B cell (primary cell): ENCODE measurements around the gene LILRB3. TPM values are rescaled to one million over a fixed set of nuclear protein-coding genes. Genes with fewer than 3 reads are reported as not detected.

Experiments
- ATAC-seq: fragments of 200-7000 bp; cut with Tn5 transposase; one replicate; pipeline ENCODE4 v1.10.0; 2021; ENCODE audit warnings: low read depth, mild to moderate bottlenecking, moderate number of reproducible peaks, moderate library complexity
- CTCF ChIA-PET: fragments of 350-600 bp; sonication (Branson Sonifier 250); formaldehyde crosslinking; loops from one replicate; lab custom pipeline; 2021; ENCODE audit warnings: antibody characterized with exemption, inconsistent platforms; lab: Charles Lee
- POLR2A ChIA-PET: fragments of 350-600 bp; sonication (Branson Sonifier 250); formaldehyde crosslinking; loops from one replicate; lab custom pipeline; 2021; ENCODE audit warnings: antibody characterized with exemption; lab: Charles Lee
- DNase-seq: peaks from one replicate; pipeline ENCODE4 v3.0.0; 2013
- H2AFZ ChIP-seq: 2 replicates; pipeline ENCODE4 v1.6.1; 2012; ENCODE audit warnings: mild to moderate bottlenecking, low read depth, low read length; ENCODE audit not compliant: insufficient read depth, poor library complexity, severe bottlenecking
- H3K27ac ChIP-seq, 2 donors: 1 replicate in 1 of 2; 2 replicates in 1 of 2; pipeline ENCODE4 v1.5.1; 2012 to 2013; ENCODE audit warnings: low read length in 2 of 2, mild to moderate bottlenecking in 2 of 2, moderate library complexity in 1 of 2
- H3K27me3 ChIP-seq, 4 experiments: fragments of 200-600 bp in 1 of 4; sonication (generic) in 1 of 4; replicated peaks in 1 of 4; 1 replicate in 2 of 4; 2 replicates in 2 of 4; pipeline versions ENCODE4 v1.6.1 to v1.7.0; 2013 to 2016; ENCODE audit warnings: low read length in 3 of 4, mild to moderate bottlenecking in 2 of 4, mixed read lengths in 1 of 4, moderate library complexity in 1 of 4; ENCODE audit not compliant: insufficient read depth in 4 of 4, control insufficient read depth in 3 of 4; ENCODE audit errors: control extremely low read depth in 1 of 4
- H3K36me3 ChIP-seq, 2 experiments: replicated peaks in 1 of 2; 1 replicate in 1 of 2; 2 replicates in 1 of 2; pipeline versions ENCODE4 v1.6.1 to v1.7.1; 2013; ENCODE audit warnings: low read length in 1 of 2; ENCODE audit not compliant: insufficient read depth in 2 of 2, control insufficient read depth in 1 of 2; ENCODE audit errors: control extremely low read depth in 1 of 2, extremely low read depth in 1 of 2
- H3K4me1 ChIP-seq, 2 donors: fragments of 200-600 bp in 1 of 2; sonication (generic) in 1 of 2; 1 replicate in 1 of 2; 2 replicates in 1 of 2; pipeline versions ENCODE4 v1.5.1 to v1.6.1; 2013 to 2017; ENCODE audit warnings: low read length in 2 of 2; ENCODE audit not compliant: control insufficient read depth in 2 of 2, insufficient read depth in 2 of 2
- H3K4me2 ChIP-seq: replicated peaks from 2 replicates; pipeline ENCODE3; 2012; ENCODE audit warnings: mild to moderate bottlenecking, low read depth, low read length; ENCODE audit not compliant: poor library complexity, severe bottlenecking
- H3K4me3 ChIP-seq, 5 experiments: fragments of 200-600 bp in 1 of 5; sonication (generic) in 1 of 5; 1 replicate in 3 of 5; 2 replicates in 2 of 5; pipeline versions ENCODE4 v1.5.1 to v1.7.0; 2011 to 2016; ENCODE audit warnings: low read length in 4 of 5, mild to moderate bottlenecking in 4 of 5, low read depth in 2 of 5, control low read depth in 1 of 5, moderate library complexity in 1 of 5; ENCODE audit not compliant: insufficient read depth in 1 of 5; ENCODE audit errors: control extremely low read depth in 1 of 5, extremely low read depth in 1 of 5
- H3K79me2 ChIP-seq: fragments of 200-600 bp; sonication (generic); one replicate; pipeline ENCODE4 v1.6.0; 2016; ENCODE audit warnings: low read length; ENCODE audit not compliant: control insufficient read depth, insufficient read depth
- H3K9ac ChIP-seq: fragments of 200-600 bp; sonication (generic); 2 replicates; pipeline ENCODE4 v1.6.1; 2017; ENCODE audit warnings: mild to moderate bottlenecking, low read length, moderate library complexity
- H3K9me3 ChIP-seq, 3 donors: one replicate each; pipeline versions ENCODE4 v1.6.1 to v1.7.1; 2013; ENCODE audit warnings: low read length in 2 of 3; ENCODE audit not compliant: control insufficient read depth in 2 of 3, insufficient read depth in 1 of 3; ENCODE audit errors: control extremely low read depth in 1 of 3
- H4K20me1 ChIP-seq: 2 replicates; pipeline ENCODE4 v1.6.0; 2012; ENCODE audit warnings: mild to moderate bottlenecking, low read length; ENCODE audit not compliant: insufficient read depth, control insufficient read depth, poor library complexity, severe bottlenecking
- H3K27ac Mint-ChIP-seq: one replicate; pipeline ENCODE4 v1.8.0; 2021; ENCODE audit warnings: mixed read lengths
- H3K27me3 Mint-ChIP-seq: one replicate; pipeline ENCODE4 v1.8.0; 2021; ENCODE audit warnings: mixed read lengths
- H3K4me1 Mint-ChIP-seq: one replicate; pipeline ENCODE4 v1.8.0; 2021; ENCODE audit warnings: mixed read lengths
- H3K4me3 Mint-ChIP-seq: one replicate; pipeline ENCODE4 v1.8.0; 2021; ENCODE audit warnings: mixed read lengths
- H3K9me3 Mint-ChIP-seq: one replicate; pipeline ENCODE4 v1.8.0; 2022; ENCODE audit warnings: mixed read lengths; ENCODE audit not compliant: insufficient read depth
- EZH2 ChIP-seq: IDR thresholded peaks from 2 replicates; pipeline ENCODE4 v1.6.1; 2012; ENCODE audit warnings: borderline replicate concordance, low read depth, mild to moderate bottlenecking, moderate library complexity, low read length; ENCODE audit not compliant: insufficient read depth, poor library complexity, severe bottlenecking
- WGBS: methylation state at CpG from one replicate; pipeline ENCODE4 v1.1.5; 2013; ENCODE audit warnings: missing lambda C conversion rate; ENCODE audit not compliant: insufficient coverage; 5-methylcytosine and 5-hydroxymethylcytosine counted together
- intact Hi-C: fragments of 100-400 bp; cut with micrococcal nuclease; formaldehyde crosslinking; loops from one replicate; pipeline ENCODE4 v1.10.0; 2022
- polyA plus RNA-seq: library from polyadenylated mRNA; depleted of rRNA; stranded (reverse); fragments of >200 nt; gene quantifications from 2 replicates; pipeline ENCODE4 v1.2.3, GENCODE V29; 2012
- total RNA-seq, 2 donors: library from RNA; stranded (reverse); fragments of 120-200 nt in 1 of 2; gene quantifications; 1 replicate in 1 of 2; 2 replicates in 1 of 2; pipeline versions ENCODE4 v1.2.3 to v1.2.4, GENCODE V29; 2013 to 2022
- TF ChIP-seq, protein P1 (sequence below): fragments of 200-600 bp; IDR thresholded peaks from one replicate; pipeline ENCODE4 v1.8.0; 2022; ENCODE audit warnings: antibody characterized with exemption, mild to moderate bottlenecking

The LILRB3 gene
- total and polyA plus RNA-seq, 2 donors (not counting 1 experiment from before 2014, with no cell fraction given), result 0.25 to 2.3 TPM

- Histone ChIP-seq H3K4me3 (no peak overlapping the region), H2AFZ (no peak overlapping the region), H4K20me1 (no peaks in the 10 kb centered on the region), H3K9ac (no peak overlapping the region), H3K4me2 (no peak overlapping the region), H3K27me3 (peaks cover 0 to 40% (median 2%) of the 10 kb centered on the region in 4 experiments), H3K36me3 (no peaks in the 10 kb centered on the region), H3K27ac (no peak overlapping the region), H3K9me3 (no peaks in the 10 kb centered on the region), H3K4me1 (no peaks in the 10 kb centered on the region), H3K79me2 (no peaks in the 10 kb centered on the region)
- 61% methylated on average over 14 of the region's 17 CpGs for WGBS
- H3K27me3 Mint-ChIP-seq, result peaks cover 30% of the 10 kb centered on the region
- CTCF ChIA-PET, result no interaction called here
- POLR2A ChIA-PET, result no interaction called here
- no peaks in the 10 kb centered on the region for H3K9me3 Mint-ChIP-seq
- no peak overlapping the region for H3K27ac Mint-ChIP-seq
- no peak for ATAC-seq
- intact Hi-C loops, result no loop called here
- no peak for DNase-seq
- no peak for TF ChIP-seq EZH2
- TF ChIP-seq, protein P1, sequence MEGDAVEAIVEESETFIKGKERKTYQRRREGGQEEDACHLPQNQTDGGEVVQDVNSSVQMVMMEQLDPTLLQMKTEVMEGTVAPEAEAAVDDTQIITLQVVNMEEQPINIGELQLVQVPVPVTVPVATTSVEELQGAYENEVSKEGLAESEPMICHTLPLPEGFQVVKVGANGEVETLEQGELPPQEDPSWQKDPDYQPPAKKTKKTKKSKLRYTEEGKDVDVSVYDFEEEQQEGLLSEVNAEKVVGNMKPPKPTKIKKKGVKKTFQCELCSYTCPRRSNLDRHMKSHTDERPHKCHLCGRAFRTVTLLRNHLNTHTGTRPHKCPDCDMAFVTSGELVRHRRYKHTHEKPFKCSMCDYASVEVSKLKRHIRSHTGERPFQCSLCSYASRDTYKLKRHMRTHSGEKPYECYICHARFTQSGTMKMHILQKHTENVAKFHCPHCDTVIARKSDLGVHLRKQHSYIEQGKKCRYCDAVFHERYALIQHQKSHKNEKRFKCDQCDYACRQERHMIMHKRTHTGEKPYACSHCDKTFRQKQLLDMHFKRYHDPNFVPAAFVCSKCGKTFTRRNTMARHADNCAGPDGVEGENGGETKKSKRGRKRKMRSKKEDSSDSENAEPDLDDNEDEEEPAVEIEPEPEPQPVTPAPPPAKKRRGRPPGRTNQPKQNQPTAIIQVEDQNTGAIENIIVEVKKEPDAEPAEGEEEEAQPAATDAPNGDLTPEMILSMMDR, result no peak
- H3K4me1 Mint-ChIP-seq, result no peaks in the 10 kb centered on the region
- no peak overlapping the region for H3K4me3 Mint-ChIP-seq
Observed at GRCh38 chr19:54254195-54254906, 31.5 kb upstream of the LILRB3 start.
